Naive thymus-derived CD8-positive, alpha-beta T cell (primary cell): ENCODE data around the gene HECTD4. TPM values are rescaled to one million over a fixed set of nuclear protein-coding genes. Genes with fewer than 3 reads are reported as not detected.
A peak's percentile ranks its signal among the peaks of the same experiment; 100 is the strongest.
"Not testable (repeated sequence)": the region's sequence is repeated elsewhere in the genome, so short reads cannot be mapped to it uniquely, and the experiment has no call there.

ENCODE experiments used
- ATAC-seq, 2 donors: fragments of 150-1000 bp; cut with Tn5 transposase in 1 of 2; sonication (Bioruptor Pico), chemical (Tn5 transposase) in 1 of 2; 1 replicate in 1 of 2; 2 replicates in 1 of 2; pipeline ENCODE4 v1.10.0; 2021; ENCODE audit warnings: mild to moderate bottlenecking in 2 of 2, moderate library complexity in 2 of 2
- POLR2A ChIA-PET: fragments of 350-600 bp; sonication (Branson Sonifier 250); formaldehyde crosslinking; loops from one replicate; lab custom pipeline; 2021; ENCODE audit warnings: antibody characterized with exemption; lab: Charles Lee
- DNase-seq, 10 donors: peaks; one replicate each; pipeline versions ENCODE4 v3.0.0 to v3.0.0-alpha.2; 2020 to 2022
- H3K27ac Mint-ChIP-seq, 10 donors: one replicate each; pipeline ENCODE4 v1.8.0; 2020 to 2022; ENCODE audit warnings: mild to moderate bottlenecking in 10 of 10, mixed read lengths in 10 of 10, moderate library complexity in 4 of 10, inconsistent platforms in 1 of 10
- H3K27me3 Mint-ChIP-seq, 5 donors: one replicate each; pipeline ENCODE4 v1.8.0; 2021 to 2022; ENCODE audit warnings: mixed read lengths in 5 of 5
- H3K36me3 Mint-ChIP-seq, 3 donors: one replicate each; pipeline ENCODE4 v1.8.0; 2020 to 2022; ENCODE audit warnings: mixed read lengths in 3 of 3, mild to moderate bottlenecking in 2 of 3, inconsistent platforms in 1 of 3
- H3K4me1 Mint-ChIP-seq, 4 donors: one replicate each; pipeline ENCODE4 v1.8.0; 2021 to 2022; ENCODE audit warnings: mixed read lengths in 4 of 4
- H3K4me3 Mint-ChIP-seq, 10 donors: one replicate each; pipeline ENCODE4 v1.8.0; 2020 to 2022; ENCODE audit warnings: mild to moderate bottlenecking in 10 of 10, mixed read lengths in 10 of 10, moderate library complexity in 6 of 10, inconsistent platforms in 1 of 10
- H3K9me3 Mint-ChIP-seq, 9 donors: one replicate each; pipeline ENCODE4 v1.8.0; 2020 to 2022; ENCODE audit warnings: mixed read lengths in 9 of 9, mild to moderate bottlenecking in 3 of 9, inconsistent platforms in 1 of 9, moderate library complexity in 1 of 9
- polyA plus RNA-seq, 3 donors: library from polyadenylated mRNA; unstranded; fragments of 300-500 nt; fragmentation: Illumina TruSeq; gene quantifications; one replicate each; pipeline ENCODE4 v1.2.3, GENCODE V29; 2021
- total RNA-seq, 8 experiments: library from RNA in 2 of 8; stranded (reverse) in 2 of 8; gene quantifications; one replicate each; pipeline ENCODE4 v1.2.3 and lab custom pipeline; 2021 to 2026

Gene HECTD4
- total and polyA plus RNA-seq, 5 experiments from 2014 or later: 1.8 to 60.1 (median 4.5) TPM

GRCh38 chr12:112419297-112420133 is 37.3 kb upstream of the HECTD4 start:
- peak in 2 of 10 donors; percentile 1 to 73 for DNase-seq
- H3K4me3 Mint-ChIP-seq: peak overlapping the region; percentile 88 to 100 (median 90)
- POLR2A ChIA-PET: interaction anchor here (0.6 to 1.3 kb wide), 3 partner anchors 9 to 1021 kb away, joined by 3 to 13 read pairs (median 3); no protein-coding TSS in a partner anchor
- H3K4me1 Mint-ChIP-seq: peaks cover 32 to 59% (median 47%) of the 10 kb centered on the region in 4 donors
- H3K9me3 Mint-ChIP-seq: no peaks in the 10 kb centered on the region
- H3K27ac Mint-ChIP-seq: peak overlapping the region; percentile 73 to 97 (median 93)
- ATAC-seq: peak; percentile 59 to 60
- H3K36me3 Mint-ChIP-seq: peaks cover 0 to 4% (median 0%) of the 10 kb centered on the region in 3 donors
- H3K27me3 Mint-ChIP-seq: no peaks in the 10 kb centered on the region

- H3K4me1 Mint-ChIP-seq: peaks cover 25 to 52% (median 40%) of the 10 kb centered on the region in 4 donors
- peak; percentile 87 to 88 for ATAC-seq
These were observed 36.5 kb upstream of the HECTD4 start, which contains the start of gene PTPN11 for GRCh38 chr12:112418608-112419296. PTPN11 (plus strand) TSS chr12:112418947; CDS start chr12:112419112, 165 bp downstream.

DNA sequence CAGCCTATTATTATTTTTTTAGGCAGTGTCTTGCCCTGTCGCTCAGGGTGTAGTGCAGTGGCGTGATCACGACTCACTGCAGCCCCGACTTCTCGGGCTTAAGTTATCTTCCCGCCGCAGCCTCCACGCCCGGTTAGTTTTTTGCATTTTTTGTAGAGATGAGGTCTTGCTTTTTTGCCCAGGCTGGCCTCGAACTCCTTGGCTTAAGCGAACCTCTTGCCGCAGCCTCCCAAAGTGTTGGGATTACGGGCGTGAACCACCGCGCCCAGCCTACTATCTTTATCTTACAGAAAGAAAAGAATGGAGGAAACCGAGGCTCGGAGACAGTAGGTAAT is 36.0 kb upstream of the HECTD4 start:
- POLR2A ChIA-PET: interaction anchor here (0.7 to 1.3 kb wide), 4 partner anchors 8 to 1837 kb away, joined by 3 to 13 read pairs (median 3); no protein-coding TSS in a partner anchor
- Mint-ChIP-seq H3K36me3 (peaks cover 0 to 4% (median 0%) of the 10 kb centered on the region in 3 donors), H3K9me3 (no peaks in the 10 kb centered on the region), H3K27ac (peak overlapping the region; percentile 94 to 99 (median 98)), H3K4me3 (peak overlapping the region; percentile 93 to 100 (median 96)), H3K4me1 (peaks cover 25 to 50% (median 38%) of the 10 kb centered on the region in 4 donors), H3K27me3 (no peaks in the 10 kb centered on the region)
- ATAC-seq (peak in 1 of 2 donors; percentile 0), DNase-seq (peak in 1 of 10 donors; percentile 19)

More at GRCh38 chr12:112418608-112419296, 36.5 kb upstream of the HECTD4 start, which contains the start of gene PTPN11:
- peaks cover 0 to 4% (median 0%) of the 10 kb centered on the region in 3 donors for H3K36me3 Mint-ChIP-seq
- H3K9me3 Mint-ChIP-seq: no peaks in the 10 kb centered on the region
- POLR2A ChIA-PET: interaction anchor here (0.6 to 1.3 kb wide), 5 partner anchors 8 to 1837 kb away, joined by 3 to 13 read pairs (median 3); no protein-coding TSS in a partner anchor
- peak; percentile 83 to 98 (median 90) for DNase-seq
- peak within 1 kb of the TSS; percentile 94 to 99 (median 98) for H3K27ac Mint-ChIP-seq
- no peaks in the 10 kb centered on the region for H3K27me3 Mint-ChIP-seq
- peak within 1 kb of the TSS; percentile 93 to 100 (median 96) for H3K4me3 Mint-ChIP-seq

DNA sequence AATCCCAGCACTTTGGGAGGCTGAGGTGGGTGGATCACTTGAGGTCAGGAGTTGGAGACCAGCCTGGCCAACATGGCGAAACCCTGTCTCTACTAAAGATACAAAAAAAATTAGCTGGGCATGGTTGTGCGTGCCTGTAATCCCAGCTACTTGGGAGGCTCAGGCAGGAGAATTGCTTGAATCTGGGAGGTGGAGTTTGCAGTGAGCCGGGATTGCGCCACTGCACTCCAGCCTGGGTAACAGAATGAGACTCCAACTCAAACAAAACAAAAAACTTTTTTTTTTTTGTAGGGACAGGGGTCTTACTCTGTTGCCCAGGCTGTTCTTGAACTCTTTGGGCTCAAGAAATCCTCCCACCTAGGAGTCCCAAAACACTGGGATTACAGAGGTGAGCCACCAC is 33.2 kb upstream of the HECTD4 start:
- POLR2A ChIA-PET: interaction anchor here (0.7 kb wide), 1 partner anchor 601 kb away, joined by 5 read pairs; no protein-coding TSS in a partner anchor
- not testable (repeated sequence) for H3K9me3 Mint-ChIP-seq, DNase-seq, H3K27me3 Mint-ChIP-seq, H3K36me3 Mint-ChIP-seq, ATAC-seq
- Mint-ChIP-seq H3K4me1 (peaks cover 15 to 28% (median 18%) of the 10 kb centered on the region in 4 donors), H3K27ac (peak overlapping the region in 1 of 10 donors; percentile 52), H3K4me3 (peak overlapping the region in 2 of 10 donors; percentile 52 to 65)

DNA sequence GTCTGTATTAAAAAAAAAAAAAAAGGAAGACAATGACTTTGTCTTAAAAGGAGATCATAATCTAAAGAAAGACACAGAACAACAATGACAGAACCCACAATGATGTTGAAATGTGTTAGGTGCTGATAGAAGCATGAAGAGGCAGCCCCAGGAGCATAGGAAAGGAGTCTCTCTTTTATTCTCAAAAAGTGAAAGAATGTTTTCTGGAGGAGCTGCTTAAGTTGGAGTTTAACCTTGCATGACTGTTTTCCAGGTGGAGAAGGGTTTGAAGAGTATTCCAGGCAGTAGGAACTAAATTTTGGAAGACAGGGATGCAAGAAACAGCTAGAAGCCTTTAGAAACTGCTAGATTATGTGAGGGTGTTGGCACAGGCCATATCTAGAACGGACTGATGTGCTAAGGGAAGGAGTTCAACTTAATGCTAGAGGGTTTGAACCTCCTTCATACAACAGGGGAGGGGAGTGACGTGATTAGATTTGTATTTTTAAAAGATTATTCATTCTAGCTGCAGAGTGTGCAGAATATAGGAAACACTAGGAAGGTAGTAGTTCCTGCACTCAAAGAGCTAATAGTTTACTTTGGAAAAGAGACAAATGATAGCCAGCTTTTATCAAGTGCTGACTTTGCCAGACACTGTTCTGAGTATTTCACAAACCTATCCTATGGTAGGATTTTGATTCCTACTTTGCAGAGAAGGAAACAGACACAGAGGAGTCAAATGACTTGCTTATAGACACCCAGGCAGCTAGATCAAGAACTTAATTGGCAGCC is 31.8 kb upstream of the HECTD4 start:
- no peak for DNase-seq
- no peak overlapping the region for H3K4me3 Mint-ChIP-seq
- no peaks in the 10 kb centered on the region for H3K27me3 Mint-ChIP-seq
- no peaks in the 10 kb centered on the region for H3K9me3 Mint-ChIP-seq
- no peak for ATAC-seq
- POLR2A ChIA-PET: interaction anchor here (0.6 to 1.2 kb wide), 3 partner anchors 12 to 461 kb away, joined by 3 to 7 read pairs (median 4); no protein-coding TSS in a partner anchor
- H3K36me3 Mint-ChIP-seq: peaks cover 0 to 2% (median 0%) of the 10 kb centered on the region in 3 donors
- no peak overlapping the region for H3K27ac Mint-ChIP-seq
- peaks cover 12 to 24% (median 14%) of the 10 kb centered on the region in 4 donors for H3K4me1 Mint-ChIP-seq

- no peak for DNase-seq
- POLR2A ChIA-PET: interaction anchor here (0.7 to 1.7 kb wide), 3 partner anchors 9 to 397 kb away, joined by 3 to 13 read pairs (median 6); partner anchors contain the start of genes ERP29, PTPN11 and TMEM116
- H3K4me1 Mint-ChIP-seq: peaks cover 24 to 44% (median 41%) of the 10 kb centered on the region in 4 donors
These were observed 27.6 kb upstream of the HECTD4 start for GRCh38 chr12:112409906-112410244.

DNA sequence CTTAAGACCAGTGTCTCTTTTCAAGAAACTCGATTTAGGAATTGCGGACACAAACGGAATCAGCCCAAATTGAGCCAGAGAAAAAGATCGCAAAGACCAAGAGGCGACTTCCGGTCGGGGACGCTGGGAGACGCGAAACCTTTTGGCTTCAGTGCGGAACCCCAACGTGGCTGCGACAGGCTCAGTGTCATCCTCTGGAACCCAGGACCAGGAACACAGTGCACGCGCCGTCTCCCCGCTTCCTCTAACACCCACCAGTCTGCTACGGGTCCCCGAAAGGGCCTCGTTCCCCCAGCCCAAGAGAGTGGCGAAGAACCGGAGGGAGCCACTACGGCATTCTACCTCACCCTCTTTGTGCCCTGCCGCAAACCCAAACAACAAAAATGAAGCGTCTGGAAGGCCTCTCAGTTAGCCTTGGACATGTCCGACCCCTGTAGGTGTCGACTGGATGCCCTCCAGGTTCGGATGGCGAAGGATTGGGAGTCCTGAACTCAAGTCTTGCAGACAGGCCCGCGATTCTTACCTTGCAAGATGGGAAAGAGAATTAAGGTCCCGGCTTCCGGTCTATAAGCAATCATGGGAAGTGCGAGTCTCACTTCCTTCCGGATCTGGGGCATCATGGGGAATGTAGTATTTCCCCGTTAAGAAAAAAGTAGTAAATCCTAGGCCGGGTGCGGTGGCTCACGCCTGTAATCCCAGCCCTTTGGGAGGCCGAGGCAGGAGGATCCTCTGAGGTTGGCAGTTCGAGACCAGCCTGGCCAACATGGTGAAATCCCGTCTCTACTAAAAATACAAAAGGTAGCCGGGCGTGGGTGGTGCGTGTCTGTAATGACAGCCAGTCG is 27.1 kb upstream of the HECTD4 start, which contains the start of gene RPL6:
Gene RPL6 (minus strand): TSS at position 542 of the 842 bp plus-strand sequence. CDS start 949 bp downstream, outside the sequence.
- POLR2A ChIA-PET: interaction anchor here (1.7 kb wide), 1 partner anchor 9 kb away, joined by 13 read pairs; the partner anchor contains the start of gene PTPN11
- peaks cover 0 to 47% (median 7%) of the 10 kb centered on the region in 3 donors for H3K36me3 Mint-ChIP-seq

More at GRCh38 chr12:112409906-112410244, 27.6 kb upstream of the HECTD4 start:
- H3K27ac Mint-ChIP-seq: peak overlapping the region in 8 of 10 donors; percentile 99 to 100 (median 100)
- H3K27me3 Mint-ChIP-seq: no peaks in the 10 kb centered on the region
- no peak for ATAC-seq
- H3K9me3 Mint-ChIP-seq: no peaks in the 10 kb centered on the region
- peaks cover 0 to 41% (median 7%) of the 10 kb centered on the region in 3 donors for H3K36me3 Mint-ChIP-seq
- peak overlapping the region in 7 of 10 donors; percentile 100 for H3K4me3 Mint-ChIP-seq

DNA sequence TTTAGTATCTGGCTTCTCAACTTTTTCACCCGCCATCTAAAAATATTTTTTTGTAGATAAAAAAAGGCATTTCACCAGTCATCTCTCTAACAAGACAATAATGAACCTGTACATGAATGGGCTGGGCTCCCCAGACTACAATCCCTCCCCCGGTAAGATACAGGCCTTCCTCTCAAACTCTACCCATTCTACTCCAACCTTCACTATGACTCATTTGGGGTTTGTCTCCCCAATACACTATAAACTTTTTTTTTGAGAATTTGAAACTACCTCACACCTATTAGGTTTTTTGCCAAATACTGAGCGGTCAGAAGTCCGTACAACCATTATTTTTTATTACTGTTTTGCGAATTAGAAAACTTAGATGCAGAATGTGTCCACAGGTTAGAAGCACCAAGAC is 26.4 kb upstream of the HECTD4 start:
- Mint-ChIP-seq H3K27me3 (no peaks in the 10 kb centered on the region), H3K36me3 (peaks cover 0 to 51% (median 7%) of the 10 kb centered on the region in 3 donors), H3K4me3 (peak overlapping the region; percentile 100), H3K9me3 (no peaks in the 10 kb centered on the region), H3K27ac (peak overlapping the region; percentile 99 to 100 (median 100)), H3K4me1 (peaks cover 23 to 46% (median 42%) of the 10 kb centered on the region in 4 donors)
- ATAC-seq: peak in 1 of 2 donors; percentile 44
- peak in 3 of 10 donors; percentile 6 to 15 (median 7) for DNase-seq
- POLR2A ChIA-PET: no interaction called here

More for the DNA sequence above, 27.1 kb upstream of the HECTD4 start, which contains the start of gene RPL6:
- H3K27me3 Mint-ChIP-seq: no peaks in the 10 kb centered on the region
- peak; percentile 92 to 94 for ATAC-seq
- H3K4me1 Mint-ChIP-seq: peaks cover 23 to 46% (median 42%) of the 10 kb centered on the region in 4 donors
- peak; percentile 45 to 90 (median 78) for DNase-seq
- H3K4me3 Mint-ChIP-seq: peak within 1 kb of the TSS; percentile 100
- H3K9me3 Mint-ChIP-seq: no peaks in the 10 kb centered on the region
- peak within 1 kb of the TSS; percentile 99 to 100 (median 100) for H3K27ac Mint-ChIP-seq

DNA sequence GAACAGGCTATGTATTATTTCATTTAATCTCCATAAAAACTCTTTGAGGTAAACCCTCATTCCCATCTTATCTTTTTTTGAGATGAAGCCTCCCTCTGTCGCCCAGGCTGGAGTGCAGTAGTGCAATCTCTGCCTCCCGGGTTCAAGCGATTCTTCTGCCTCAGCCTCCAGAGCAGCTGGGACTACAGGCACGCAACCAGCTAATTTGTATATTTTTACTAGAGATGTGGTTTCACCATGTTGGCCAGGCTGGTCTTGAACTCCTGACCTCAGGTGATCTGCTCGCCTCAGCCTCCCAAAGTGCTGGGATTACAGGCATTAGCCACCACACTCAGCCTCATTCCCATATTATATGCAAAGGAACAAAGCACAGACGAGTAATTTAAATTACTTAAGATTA is 25.5 kb upstream of the HECTD4 start:
- POLR2A ChIA-PET, H3K27me3 Mint-ChIP-seq, ATAC-seq, H3K9me3 Mint-ChIP-seq, DNase-seq: not testable (repeated sequence)
- Mint-ChIP-seq H3K4me3 (peak overlapping the region; percentile 100), H3K27ac (peak overlapping the region; percentile 43 to 100 (median 100)), H3K36me3 (peaks cover 0 to 56% (median 7%) of the 10 kb centered on the region in 3 donors), H3K4me1 (peaks cover 23 to 46% (median 42%) of the 10 kb centered on the region in 4 donors)
